Natural killer cell (primary cell): ENCODE data around the gene MPO. TPM values are rescaled to one million over a fixed set of nuclear protein-coding genes. Genes with fewer than 3 reads are reported as not detected.

Experiments
- ATAC-seq, 3 donors: fragments of 150-1000 bp in 2 of 3; fragments of 200-7000 bp in 1 of 3; cut with Tn5 transposase; 1 replicate in 1 of 3; 2 replicates in 2 of 3; pipeline ENCODE4 v1.10.0; 2021; ENCODE audit warnings: mild to moderate bottlenecking in 2 of 3, moderate library complexity in 2 of 3
- DNase-seq, 2 donors: peaks; one replicate each; pipeline versions ENCODE4 v3.0.0 to v3.0.0-alpha.2; 2013 to 2021; ENCODE audit warnings: mixed read lengths in 1 of 2
- H3K27ac ChIP-seq: one replicate; pipeline ENCODE4 v1.5.1; 2013; ENCODE audit warnings: mild to moderate bottlenecking, low read length
- H3K27me3 ChIP-seq: one replicate; pipeline ENCODE4 v1.6.1; 2013; ENCODE audit warnings: low read length; ENCODE audit not compliant: control insufficient read depth, insufficient read depth
- H3K36me3 ChIP-seq: one replicate; pipeline ENCODE4 v1.6.1; 2013; ENCODE audit warnings: low read length; ENCODE audit not compliant: control insufficient read depth, insufficient read depth
- H3K4me1 ChIP-seq: one replicate; pipeline ENCODE4 v1.6.1; 2013; ENCODE audit warnings: low read length; ENCODE audit not compliant: control insufficient read depth, insufficient read depth
- H3K4me3 ChIP-seq: one replicate; pipeline ENCODE4 v1.5.1; 2013; ENCODE audit warnings: low read length
- H3K9me3 ChIP-seq: one replicate; pipeline ENCODE4 v1.6.1; 2013; ENCODE audit warnings: low read length; ENCODE audit not compliant: control insufficient read depth, insufficient read depth
- H3K27ac Mint-ChIP-seq, 2 donors: one replicate each; pipeline ENCODE4 v1.8.0; 2022; ENCODE audit warnings: mild to moderate bottlenecking in 2 of 2, mixed read lengths in 2 of 2, moderate library complexity in 1 of 2
- H3K27me3 Mint-ChIP-seq, 2 donors: one replicate each; pipeline ENCODE4 v1.8.0; 2022; ENCODE audit warnings: low read depth in 2 of 2, mixed read lengths in 2 of 2
- H3K36me3 Mint-ChIP-seq: one replicate; pipeline ENCODE4 v1.8.0; 2022; ENCODE audit warnings: mixed read lengths
- H3K4me1 Mint-ChIP-seq, 2 donors: one replicate each; pipeline ENCODE4 v1.8.0; 2022; ENCODE audit warnings: mixed read lengths in 2 of 2
- H3K4me3 Mint-ChIP-seq: one replicate; pipeline ENCODE4 v1.8.0; 2022; ENCODE audit warnings: mild to moderate bottlenecking, moderate library complexity, mixed read lengths
- H3K9me3 Mint-ChIP-seq, 2 donors: one replicate each; pipeline ENCODE4 v1.8.0; 2022; ENCODE audit warnings: mixed read lengths in 2 of 2
- CTCF ChIP-seq: fragments of 200-600 bp; IDR thresholded peaks from one replicate; pipeline ENCODE4 v1.8.0; 2022; ENCODE audit warnings: antibody characterized with exemption
- WGBS: methylation state at CpG from one replicate; pipeline ENCODE4 v1.1.7; 2013; ENCODE audit warnings: missing lambda C conversion rate; ENCODE audit not compliant: insufficient coverage; 5-methylcytosine and 5-hydroxymethylcytosine counted together
- intact Hi-C: fragments of 100-400 bp; cut with micrococcal nuclease; formaldehyde crosslinking; loops from one replicate; pipeline ENCODE4 v1.14.2; 2022
- total RNA-seq, 4 donors: library from RNA; stranded (reverse); fragments of 120-200 nt in 1 of 4; gene quantifications; one replicate each; pipeline versions ENCODE4 v1.2.3 to v1.2.4, GENCODE V29; 2013 to 2022

Gene MPO
- total RNA-seq, 3 donors from 2014 or later (not counting 1 experiment from before 2014, with no cell fraction given), result 1.8 to 1.9 TPM; not detected in 1

DNA sequence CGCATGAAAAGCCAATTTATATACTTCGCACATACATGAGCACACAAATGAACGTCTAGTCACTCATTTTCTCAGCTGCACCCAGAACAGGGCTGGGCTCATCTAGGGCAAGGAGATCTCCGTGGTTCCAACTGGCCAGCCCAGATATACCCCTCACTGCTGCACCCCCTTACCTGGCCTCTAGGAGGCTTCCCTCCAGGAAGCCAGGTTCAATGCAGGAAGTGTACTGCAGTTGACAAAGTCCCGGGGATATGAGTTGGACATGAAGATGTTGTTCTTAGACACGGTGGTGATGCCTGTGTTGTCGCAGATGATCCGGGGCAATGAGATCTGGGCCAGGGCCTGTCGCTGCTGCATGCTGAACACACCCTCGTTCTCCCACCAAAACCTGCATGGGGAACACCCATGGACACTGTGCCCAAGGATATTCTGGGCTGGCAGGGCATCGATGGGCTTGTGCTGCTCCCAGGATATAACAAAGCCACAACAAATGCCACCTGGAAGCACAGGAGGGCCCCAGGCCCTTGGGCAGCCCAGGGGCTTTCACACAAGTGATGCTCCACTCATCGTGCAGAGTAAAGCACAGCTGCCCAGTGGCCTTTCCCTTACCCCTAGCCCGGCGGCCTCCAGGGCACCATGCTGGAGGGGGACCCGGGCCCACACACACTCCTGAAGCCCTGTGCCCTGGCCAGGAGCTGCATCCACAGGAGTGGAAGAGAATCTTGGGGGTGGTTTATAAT lies 10.1 kb downstream of the MPO start:
- Histone ChIP-seq H3K27me3 (no peaks in the 10 kb centered on the region), H3K4me1 (no peaks in the 10 kb centered on the region), H3K36me3 (no peaks in the 10 kb centered on the region), H3K9me3 (no peaks in the 10 kb centered on the region), H3K4me3 (no peak overlapping the region), H3K27ac (no peak overlapping the region)
- H3K27ac Mint-ChIP-seq, result no peak overlapping the region
- intact Hi-C loops, result no loop called here
- H3K4me1 Mint-ChIP-seq, result no peaks in the 10 kb centered on the region
- no peak overlapping the region for H3K4me3 Mint-ChIP-seq
- H3K27me3 Mint-ChIP-seq, result peaks cover 4 to 7% of the 10 kb centered on the region in 2 donors
- WGBS, result 83% methylated on average over 15 of the region's 15 CpGs
- H3K36me3 Mint-ChIP-seq, result no peaks in the 10 kb centered on the region
- ATAC-seq (no peak), DNase-seq (peak in 1 of 2 donors; percentile 18)
- TF ChIP-seq CTCF, result no peak
- H3K9me3 Mint-ChIP-seq, result no peaks in the 10 kb centered on the region

- Histone ChIP-seq H3K9me3 (no peaks in the 10 kb centered on the region), H3K4me1 (no peaks in the 10 kb centered on the region), H3K4me3 (no peak overlapping the region), H3K27me3 (no peaks in the 10 kb centered on the region), H3K27ac (no peak overlapping the region), H3K36me3 (no peaks in the 10 kb centered on the region)
- 86% methylated on average over 9 of the region's 9 CpGs for WGBS
- H3K27ac Mint-ChIP-seq, result no peak overlapping the region
- intact Hi-C loops, result no loop called here
- H3K4me1 Mint-ChIP-seq, result no peaks in the 10 kb centered on the region
- H3K9me3 Mint-ChIP-seq, result no peaks in the 10 kb centered on the region
- DNase-seq (no peak), ATAC-seq (no peak)
- no peak overlapping the region for H3K4me3 Mint-ChIP-seq
- no peaks in the 10 kb centered on the region for H3K36me3 Mint-ChIP-seq
- peaks cover 8 to 13% of the 10 kb centered on the region in 2 donors for H3K27me3 Mint-ChIP-seq
- no peak for TF ChIP-seq CTCF
Measured at GRCh38 chr17:58269557-58270291, 11.0 kb downstream of the MPO start.

GRCh38 chr17:58268774-58269556 lies 11.8 kb downstream of the MPO start:
- Mint-ChIP-seq H3K27me3 (peaks cover 14 to 21% of the 10 kb centered on the region in 2 donors), H3K27ac (no peak overlapping the region), H3K36me3 (no peaks in the 10 kb centered on the region), H3K9me3 (no peaks in the 10 kb centered on the region), H3K4me1 (no peaks in the 10 kb centered on the region), H3K4me3 (no peak overlapping the region)
- H3K27ac ChIP-seq, result no peak overlapping the region
- no peak overlapping the region for H3K4me3 ChIP-seq
- no peaks in the 10 kb centered on the region for H3K4me1 ChIP-seq
- no peaks in the 10 kb centered on the region for H3K27me3 ChIP-seq
- no peaks in the 10 kb centered on the region for H3K9me3 ChIP-seq
- DNase-seq (no peak), ATAC-seq (no peak)
- intact Hi-C loops, result no loop called here
- no peaks in the 10 kb centered on the region for H3K36me3 ChIP-seq
- TF ChIP-seq CTCF, result no peak
- 91% methylated on average over 4 of the region's 6 CpGs for WGBS
